ENCODE measurements around the gene KRTAP10-7. TPM values are rescaled to one million over a fixed set of nuclear protein-coding genes. Genes with fewer than 3 reads are reported as not detected.
"Not testable (repeated sequence)": the region's sequence is repeated elsewhere in the genome, so short reads cannot be mapped to it uniquely, and the experiment has no call there.

Gene KRTAP10-7
- total RNA-seq, 1 experiment from 2014 or later: not detected

DNA sequence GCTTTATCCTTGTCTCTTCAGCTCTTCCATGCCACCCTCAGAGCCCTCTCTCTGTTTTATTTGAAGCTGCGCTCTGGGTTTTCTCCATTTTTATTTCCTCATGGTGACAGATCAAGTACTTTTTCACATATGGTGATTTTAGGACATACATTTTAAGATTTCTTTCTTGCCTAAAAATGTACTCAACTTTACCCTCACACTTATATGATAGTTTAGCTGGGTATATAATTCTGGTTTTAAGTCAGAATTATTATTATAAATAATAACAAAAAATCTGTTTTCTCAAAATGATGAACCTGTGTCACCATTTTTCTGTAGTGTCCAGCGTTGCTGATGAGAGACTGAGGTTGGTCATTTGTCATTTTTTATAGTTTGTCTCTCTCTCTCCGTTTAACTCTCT lies 19.2 kb upstream of the KRTAP10-7 start:
- H3K27me3 ChIP-seq: peaks cover 25% of the 10 kb centered on the region
- H3K4me3 ChIP-seq: no peak overlapping the region
- H3K9me3 ChIP-seq: peaks cover 28% of the 10 kb centered on the region
- DNase-seq: no peak
- no peaks in the 10 kb centered on the region for H3K36me3 ChIP-seq

DNA sequence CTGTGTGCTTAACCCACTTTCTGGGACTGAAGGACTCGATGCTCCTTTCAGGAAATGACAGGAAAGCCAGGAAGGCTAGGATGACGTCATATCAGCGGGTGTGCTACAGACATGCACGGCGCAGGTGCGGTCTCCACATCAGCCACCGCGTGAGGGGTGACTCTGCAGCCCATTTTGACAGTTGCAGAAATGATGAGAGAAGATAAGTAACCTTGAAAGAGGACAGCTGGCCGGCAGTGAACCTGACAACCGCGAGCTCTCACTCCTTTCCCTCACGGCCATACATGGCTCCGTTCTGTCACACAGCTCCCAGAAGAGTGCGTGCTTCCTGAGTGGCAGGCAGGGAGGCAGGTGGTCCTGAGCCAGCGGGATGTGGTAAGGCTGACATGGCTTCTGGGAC lies 18.3 kb upstream of the KRTAP10-7 start:
- H3K9me3 ChIP-seq: peaks cover 24% of the 10 kb centered on the region
- no peak for DNase-seq
- no peaks in the 10 kb centered on the region for H3K36me3 ChIP-seq
- peaks cover 28% of the 10 kb centered on the region for H3K27me3 ChIP-seq
- no peak overlapping the region for H3K4me3 ChIP-seq

DNA sequence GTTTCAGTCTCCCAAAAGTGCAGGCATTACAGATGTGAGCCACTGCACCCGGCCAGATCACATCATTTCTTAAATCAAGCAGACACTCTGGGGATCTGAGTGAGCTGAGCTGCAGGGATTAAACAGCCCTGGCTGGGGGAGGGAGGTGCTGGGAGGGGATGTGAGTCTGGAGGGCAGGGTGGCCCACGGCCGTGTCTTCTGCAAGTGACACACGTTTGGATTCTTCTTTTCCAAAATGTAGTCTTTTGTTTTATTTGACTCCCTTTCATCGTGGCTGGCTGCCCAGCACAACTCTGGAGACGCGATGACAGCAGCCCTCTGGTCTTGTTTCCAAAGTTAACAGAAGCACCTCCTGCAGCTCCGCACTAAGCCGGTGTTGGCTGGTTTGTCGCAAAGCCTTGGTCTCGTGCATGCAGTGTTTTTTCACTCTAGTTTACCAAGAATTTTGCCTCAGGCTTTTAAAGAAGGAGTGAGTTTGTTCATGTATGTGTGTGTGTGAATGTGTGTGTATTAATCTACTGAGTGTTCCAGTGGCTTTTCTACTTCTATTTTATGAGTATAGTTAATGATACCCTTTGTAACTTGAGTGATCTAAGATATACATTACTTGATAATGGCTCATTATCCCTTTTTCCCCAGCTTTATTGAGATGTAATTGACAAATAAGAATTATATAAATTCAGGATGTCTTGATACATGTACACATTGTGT lies 17.2 kb upstream of the KRTAP10-7 start:
- DNase-seq: peak; percentile 74
- Histone ChIP-seq H3K36me3 (no peaks in the 10 kb centered on the region), H3K9me3 (peaks cover 17% of the 10 kb centered on the region), H3K4me3 (no peak overlapping the region), H3K27me3 (peaks cover 28% of the 10 kb centered on the region)

DNA sequence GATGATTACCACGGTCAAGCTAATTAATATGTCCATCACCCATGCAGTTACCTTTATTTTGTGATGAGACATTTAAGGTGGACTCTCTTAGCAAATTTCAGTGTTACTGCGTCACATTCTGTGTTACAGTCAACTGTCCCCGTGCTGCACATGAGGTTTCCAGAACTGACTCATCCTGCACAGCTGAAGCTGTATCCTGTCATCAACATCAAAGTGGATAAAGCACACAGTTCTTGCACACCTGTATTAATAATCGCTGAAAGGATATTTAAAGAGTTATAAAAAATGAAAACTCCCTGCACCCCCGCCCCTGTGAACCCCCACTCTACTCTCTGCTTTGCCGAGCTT lies 16.6 kb upstream of the KRTAP10-7 start:
- H3K36me3 ChIP-seq: no peaks in the 10 kb centered on the region
- peaks cover 28% of the 10 kb centered on the region for H3K27me3 ChIP-seq
- peaks cover 15% of the 10 kb centered on the region for H3K9me3 ChIP-seq
- DNase-seq: no peak
- H3K4me3 ChIP-seq: no peak overlapping the region

DNA sequence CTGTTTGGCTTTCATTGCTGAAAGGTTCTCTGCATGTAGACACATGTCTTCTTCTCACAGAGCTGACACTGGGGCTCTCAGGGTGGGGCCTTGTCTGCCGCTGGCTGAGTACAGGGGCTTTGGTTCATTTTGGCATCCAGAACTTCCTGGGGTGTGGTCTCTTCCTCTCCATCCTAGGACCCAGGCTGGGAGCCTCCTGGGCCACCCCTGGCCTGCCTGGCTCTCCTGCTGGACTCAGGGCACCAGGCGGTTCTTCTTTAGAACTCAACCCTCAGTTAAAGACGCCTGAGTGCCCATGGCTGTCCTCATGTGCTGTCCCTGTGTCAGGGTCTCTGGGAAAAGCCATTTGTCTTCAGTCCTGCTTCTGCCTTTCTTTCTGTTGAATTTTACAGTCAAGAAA lies 14.5 kb upstream of the KRTAP10-7 start:
- no peak for DNase-seq
- peaks cover 28% of the 10 kb centered on the region for H3K27me3 ChIP-seq

DNA sequence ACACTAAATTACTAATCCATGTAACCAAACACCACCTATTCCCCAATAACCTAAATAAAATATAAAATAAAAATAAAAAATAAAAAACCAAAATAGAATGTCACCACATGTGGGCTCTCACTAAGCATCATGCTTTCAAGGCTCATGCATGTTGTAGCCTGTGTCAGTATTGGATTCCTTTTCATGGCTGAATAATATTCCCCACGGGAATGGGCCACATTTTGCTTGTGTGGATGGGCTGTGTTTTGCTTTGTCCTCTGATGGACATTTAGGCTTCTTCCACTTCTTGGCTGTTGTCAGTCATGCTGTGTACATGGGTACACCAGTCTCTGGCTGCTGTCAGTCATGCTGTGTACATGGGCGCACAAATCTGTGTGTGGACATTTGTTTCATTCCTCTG lies 11.3 kb upstream of the KRTAP10-7 start:
- DNase-seq: no peak

More for the DNA sequence above, 14.5 kb upstream of the KRTAP10-7 start:
- Histone ChIP-seq H3K4me3 (no peak overlapping the region), H3K36me3 (no peaks in the 10 kb centered on the region), H3K9me3 (peaks cover 13% of the 10 kb centered on the region)

DNA sequence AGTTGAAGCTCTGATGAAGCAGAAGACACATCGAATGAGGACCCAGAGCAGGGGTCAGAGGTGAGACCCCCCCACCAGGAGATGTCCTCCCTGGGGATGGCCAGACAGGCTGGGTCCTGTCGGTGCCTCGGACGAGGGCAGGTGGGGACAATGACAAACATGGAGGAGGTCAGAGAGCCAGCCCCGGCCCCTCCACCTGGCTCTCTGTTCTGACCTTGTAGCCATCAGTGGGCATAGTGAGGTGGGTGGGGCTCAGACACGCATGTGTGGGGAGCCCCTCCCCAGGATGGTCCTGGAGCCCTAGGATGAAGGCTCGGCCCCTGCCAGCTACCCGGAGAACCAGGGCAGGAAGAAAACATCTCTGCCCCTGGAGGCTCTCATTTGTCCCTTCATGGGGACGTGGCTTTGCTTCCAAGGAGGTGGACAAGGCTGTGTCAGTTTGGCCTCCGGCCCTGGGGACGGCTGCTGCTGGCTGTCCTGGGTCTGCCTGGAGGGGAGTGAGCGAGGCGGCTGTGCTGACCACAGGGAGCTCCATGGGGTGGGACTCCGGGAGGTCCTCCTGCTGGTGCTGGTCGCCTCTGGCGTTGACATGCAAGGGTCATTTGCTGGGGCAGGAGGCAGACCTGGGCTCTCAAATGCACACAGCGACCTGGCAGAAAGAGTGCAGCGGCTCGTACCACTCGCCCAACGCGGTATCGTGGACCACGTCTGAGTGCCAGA lies 10.7 kb upstream of the KRTAP10-7 start:
- no peaks in the 10 kb centered on the region; the same call in 1 of the 2 replicates for H3K9me3 ChIP-seq
- no peak for DNase-seq
- H3K27me3 ChIP-seq: peaks cover 17% of the 10 kb centered on the region
- no peaks in the 10 kb centered on the region for H3K36me3 ChIP-seq
- no peak overlapping the region for H3K4me3 ChIP-seq

More for the DNA sequence above, 11.3 kb upstream of the KRTAP10-7 start:
- Histone ChIP-seq H3K9me3 (no peaks in the 10 kb centered on the region; the same call in 1 of the 2 replicates), H3K27me3 (peaks cover 23% of the 10 kb centered on the region), H3K4me3 (no peak overlapping the region), H3K36me3 (no peaks in the 10 kb centered on the region)

DNA sequence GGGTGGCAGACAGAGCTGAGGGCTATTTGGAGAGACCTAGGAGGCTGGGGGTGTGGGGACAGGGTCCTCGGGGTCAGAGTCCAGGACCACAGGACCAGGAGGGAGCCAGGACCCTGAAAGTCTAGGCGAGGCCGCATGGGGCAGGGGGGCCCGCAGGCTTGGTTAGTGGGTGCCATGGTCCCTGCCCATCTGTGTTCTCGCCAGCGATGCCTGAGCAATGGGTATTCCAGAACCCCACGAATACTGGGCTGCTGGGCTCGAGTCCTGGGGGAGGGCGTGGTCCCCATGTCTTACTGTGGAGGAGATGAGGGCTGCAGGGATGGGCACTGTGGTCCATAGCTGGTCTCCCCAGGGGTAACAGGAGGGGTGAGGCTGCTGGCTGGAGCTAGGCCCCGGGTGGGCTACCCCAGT lies 10.1 kb upstream of the KRTAP10-7 start:
- Histone ChIP-seq H3K27me3 (peaks cover 12% of the 10 kb centered on the region), H3K36me3 (no peaks in the 10 kb centered on the region), H3K4me3 (no peak overlapping the region), H3K9me3 (no peaks in the 10 kb centered on the region; the same call in 1 of the 2 replicates)
- no peak for DNase-seq

DNA sequence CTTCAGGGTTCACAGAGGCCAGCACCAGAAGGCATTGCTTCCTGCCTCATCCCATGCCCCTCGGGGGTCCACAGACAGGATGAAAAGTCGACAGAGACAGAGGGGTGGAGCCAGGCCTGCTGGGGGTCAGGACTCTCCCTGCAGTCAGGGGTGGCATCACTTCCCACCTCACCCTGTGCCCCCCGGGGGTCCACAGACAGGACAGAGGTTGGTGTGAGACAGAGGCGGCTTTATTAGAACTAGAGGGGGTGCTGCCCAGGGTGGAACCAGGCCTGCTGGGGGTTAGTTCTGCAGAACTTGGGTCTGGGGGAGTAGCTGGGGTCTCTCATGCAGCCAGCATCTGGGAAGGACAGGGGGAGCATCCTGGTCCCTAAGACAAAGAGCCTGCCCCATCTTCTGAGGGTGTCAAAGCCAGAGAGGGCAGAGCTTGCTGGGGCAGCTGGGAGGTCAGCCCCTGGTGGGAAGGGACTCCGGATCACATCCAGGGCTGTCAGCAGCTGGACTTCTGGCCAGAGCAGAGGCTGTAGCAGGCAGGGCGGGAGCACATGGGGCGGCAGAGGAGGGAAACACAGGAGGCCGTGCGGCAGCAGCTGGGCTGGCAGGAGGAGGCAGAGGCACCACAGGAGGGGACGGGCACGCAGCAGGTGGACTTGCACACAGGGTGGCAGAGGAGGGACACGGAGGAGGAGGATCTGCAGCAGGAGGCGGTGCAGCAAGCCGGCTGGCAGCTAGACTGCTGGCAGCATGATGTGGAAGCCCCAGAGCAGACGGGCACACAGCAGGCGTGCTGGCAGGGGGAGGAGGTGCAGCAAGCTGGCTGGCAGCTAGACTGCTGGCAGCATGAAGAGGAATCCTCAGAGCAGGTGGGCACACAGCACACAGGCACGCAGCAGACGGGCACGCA lies 9.2 kb upstream of the KRTAP10-7 start:
- DNase-seq, H3K36me3 ChIP-seq, H3K9me3 ChIP-seq, H3K4me3 ChIP-seq: not testable (repeated sequence)
- peaks cover 11% of the 10 kb centered on the region; the same call in 1 of the 2 replicates for H3K27me3 ChIP-seq

DNA sequence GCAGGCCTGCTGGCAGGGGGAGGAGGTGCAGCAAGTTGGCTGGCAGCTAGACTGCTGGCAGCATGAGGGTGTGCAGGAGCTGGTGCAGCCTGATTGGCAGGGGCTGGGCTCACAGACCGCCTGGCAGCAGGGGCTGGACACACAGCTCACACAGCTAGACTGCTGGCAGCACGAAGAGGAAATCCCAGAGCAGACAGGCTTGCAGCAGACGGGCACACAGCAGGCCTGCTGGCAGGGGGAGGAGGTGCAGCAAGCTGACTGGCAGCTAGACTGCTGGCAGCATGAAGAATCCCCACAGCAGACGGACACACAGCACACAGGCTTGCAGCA lies 8.6 kb upstream of the KRTAP10-7 start:
- H3K27me3 ChIP-seq: peaks cover 11% of the 10 kb centered on the region; the same call in 1 of the 2 replicates
- not testable (repeated sequence) for H3K9me3 ChIP-seq, H3K4me3 ChIP-seq, H3K36me3 ChIP-seq
- DNase-seq: peak; percentile 89

DNA sequence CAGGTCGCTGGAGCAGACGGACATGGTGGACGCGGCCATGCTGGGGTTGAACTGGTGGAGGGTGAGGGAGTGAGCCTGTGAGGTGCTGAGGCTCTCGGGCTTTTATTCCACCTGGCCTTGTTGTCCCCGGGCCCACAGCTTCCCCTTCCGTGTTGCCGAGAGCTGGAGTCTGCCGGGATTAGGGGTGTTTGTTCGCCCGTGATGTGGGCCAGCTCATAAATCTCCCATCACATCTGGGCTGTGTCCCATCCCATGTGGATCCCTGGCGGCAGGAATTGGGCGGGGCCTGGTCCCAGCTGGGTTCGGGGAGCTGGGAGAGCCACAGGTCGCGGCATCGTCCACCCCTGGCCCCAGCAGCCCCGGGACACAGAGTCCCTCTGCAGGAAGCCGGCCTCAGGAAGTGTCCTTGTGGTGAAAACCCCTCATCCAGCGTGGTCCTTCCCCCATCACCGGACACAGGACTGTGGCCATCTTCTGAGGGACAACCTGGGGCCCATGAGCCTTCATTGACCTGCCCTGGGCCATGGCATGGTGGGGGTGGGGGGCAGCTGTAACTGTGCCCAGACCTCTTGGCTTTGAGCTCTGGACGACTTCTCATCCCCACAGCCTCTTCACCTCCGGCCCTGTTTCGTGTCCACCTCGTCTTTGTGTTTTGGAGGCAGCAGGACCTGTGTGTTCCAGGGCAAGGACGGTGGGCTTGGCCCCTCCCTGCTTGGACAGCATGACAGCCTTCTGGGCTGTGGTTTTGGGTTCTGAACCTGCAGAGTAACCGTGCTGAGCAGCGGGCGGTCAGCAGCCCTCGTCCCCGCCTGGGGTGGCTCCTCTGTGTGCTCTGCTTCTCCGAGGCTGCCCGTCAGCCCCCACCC lies 7.7 kb upstream of the KRTAP10-7 start, which contains the start of gene KRTAP10-6:
Gene KRTAP10-6, minus strand, starts transcription at position 60 of the 866 bp plus-strand sequence. Its CDS starts 21 bp downstream, at position 39.
- Histone ChIP-seq H3K27me3 (peaks cover 11% of the 10 kb centered on the region; the same call in 1 of the 2 replicates), H3K36me3 (no peaks in the 10 kb centered on the region), H3K4me3 (no peak within 1 kb of the TSS), H3K9me3 (no peaks in the 10 kb centered on the region)
- DNase-seq: no peak

DNA sequence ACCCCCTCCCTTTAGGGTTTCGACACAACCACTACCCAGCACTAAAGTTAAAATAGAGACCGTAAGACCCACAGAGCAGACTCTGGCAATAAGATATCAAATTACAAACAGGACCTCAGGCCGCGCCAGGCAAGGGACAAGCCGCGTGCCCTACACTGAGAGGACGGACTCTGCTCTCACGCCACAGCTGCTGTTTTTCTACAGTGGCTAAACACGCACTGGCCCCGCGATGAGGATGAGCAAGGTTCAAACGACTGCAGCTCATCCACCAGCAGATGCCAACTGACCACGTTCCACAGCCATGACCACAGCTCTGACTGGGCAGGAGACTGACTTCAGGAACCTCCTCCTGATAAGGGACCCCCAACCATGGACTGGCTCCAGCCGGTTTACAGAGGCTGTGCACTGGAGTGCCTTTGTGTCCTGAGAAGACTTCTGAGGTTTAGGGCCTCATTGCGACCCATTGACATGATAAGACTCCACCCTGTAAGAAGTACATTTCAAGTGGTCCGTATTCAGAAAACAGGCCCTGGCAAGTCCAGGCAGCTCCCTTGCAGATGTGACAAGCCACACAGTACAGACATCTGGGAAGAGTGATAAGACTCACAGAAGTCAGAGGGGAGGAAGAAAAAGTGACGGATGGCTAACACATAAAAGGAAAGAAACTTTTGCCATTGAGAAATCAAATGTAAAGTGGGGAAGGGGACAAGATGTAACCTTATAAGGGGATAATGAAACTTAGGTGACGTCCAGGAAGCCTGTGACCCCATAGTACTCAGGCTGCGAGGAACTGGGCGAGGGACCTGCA lies 6.6 kb upstream of the KRTAP10-7 start:
- Histone ChIP-seq H3K9me3 (no peaks in the 10 kb centered on the region), H3K4me3 (no peak overlapping the region), H3K36me3 (no peaks in the 10 kb centered on the region), H3K27me3 (peaks cover 11% of the 10 kb centered on the region; the same call in 1 of the 2 replicates)
- DNase-seq: no peak

DNA sequence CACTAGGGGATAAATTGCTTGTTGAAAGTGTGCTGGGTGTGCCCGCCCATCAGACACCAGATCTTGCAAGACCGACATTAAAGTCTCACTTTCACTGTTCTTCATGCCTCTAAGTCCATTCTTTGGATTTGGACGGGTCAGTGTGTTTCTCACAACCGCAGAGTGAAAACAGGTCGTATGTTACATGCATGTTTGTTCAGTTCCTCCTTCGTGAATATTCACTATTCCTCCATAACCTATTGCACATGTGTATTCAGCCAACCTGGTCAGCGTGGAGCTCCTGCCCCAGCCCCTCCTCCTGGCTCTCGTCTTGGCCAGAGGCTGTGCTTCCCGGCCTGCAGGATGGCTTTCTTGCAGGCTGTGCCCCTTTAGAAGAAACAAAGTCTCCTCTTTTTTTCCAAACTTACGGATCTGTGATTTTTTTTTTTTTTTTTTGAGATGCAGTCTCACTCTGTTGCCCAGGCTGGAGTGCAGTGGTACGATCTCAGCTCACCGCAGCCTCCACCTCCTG lies 5.9 kb upstream of the KRTAP10-7 start:
- DNase-seq: no peak
- no peak overlapping the region for H3K4me3 ChIP-seq
- no peaks in the 10 kb centered on the region for H3K36me3 ChIP-seq
- no peaks in the 10 kb centered on the region for H3K9me3 ChIP-seq
- H3K27me3 ChIP-seq: peaks cover 11% of the 10 kb centered on the region; the same call in 1 of the 2 replicates

DNA sequence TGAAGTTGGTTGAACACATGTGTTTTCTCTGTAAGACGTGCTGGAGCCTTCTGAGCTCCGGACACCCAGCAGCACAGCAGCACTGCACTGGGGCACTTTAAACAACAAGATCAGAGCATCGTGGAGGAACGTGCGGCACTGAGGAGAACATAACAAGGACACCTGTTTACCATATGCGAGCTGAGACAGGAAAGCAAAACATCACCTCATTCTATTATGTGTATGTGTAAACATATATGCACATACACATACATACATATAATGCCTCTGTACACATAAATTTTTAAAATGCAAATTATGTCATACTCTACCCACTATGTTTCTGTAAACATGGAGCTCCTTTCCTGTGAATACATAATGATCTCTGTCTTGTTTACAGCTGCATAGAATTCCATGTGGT lies 4.9 kb upstream of the KRTAP10-7 start:
- Histone ChIP-seq H3K4me3 (no peak overlapping the region), H3K36me3 (no peaks in the 10 kb centered on the region), H3K9me3 (no peaks in the 10 kb centered on the region), H3K27me3 (peaks cover 11% of the 10 kb centered on the region; the same call in 1 of the 2 replicates)
- no peak for DNase-seq

DNA sequence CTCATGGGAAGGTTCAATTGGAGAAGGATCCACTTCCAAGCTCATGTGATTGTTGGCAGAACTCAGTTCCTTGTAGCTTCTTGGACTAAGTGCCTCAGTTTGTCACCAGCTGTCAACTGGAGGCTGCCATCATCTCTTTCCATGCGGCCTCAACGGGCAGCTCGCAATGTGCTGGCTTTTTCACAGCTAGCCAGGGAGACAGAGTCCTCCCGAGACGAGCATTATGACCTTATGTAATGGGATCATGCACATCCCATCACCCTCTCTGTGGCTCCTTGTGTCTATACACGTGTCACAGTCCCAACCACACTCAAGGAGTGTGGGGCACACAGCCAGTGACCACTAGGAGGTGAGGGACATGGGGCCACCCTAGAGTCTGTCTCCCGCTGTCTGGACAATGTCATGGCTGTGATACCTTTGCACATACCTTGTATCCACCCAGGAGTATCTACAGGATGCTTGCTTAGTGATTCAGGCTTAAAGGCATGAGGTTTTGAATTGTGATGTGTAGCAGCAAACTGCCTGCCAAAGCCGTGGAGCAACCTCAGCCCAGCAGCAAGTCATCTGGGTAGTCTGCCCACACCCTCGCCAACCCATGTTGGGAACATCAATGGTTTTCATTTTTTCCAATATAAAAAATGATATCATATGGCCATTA lies 4.2 kb upstream of the KRTAP10-7 start:
- Histone ChIP-seq H3K4me3 (no peak overlapping the region), H3K9me3 (no peaks in the 10 kb centered on the region), H3K36me3 (no peaks in the 10 kb centered on the region), H3K27me3 (peaks cover 11% of the 10 kb centered on the region; the same call in 1 of the 2 replicates)
- DNase-seq: peak; percentile 61
